UCSD-AML1 (cell line): ENCODE measurements around the gene PCSK5.
"Not testable (repeated sequence)": the region's sequence is repeated elsewhere in the genome, so short reads cannot be mapped to it uniquely, and the experiment has no call there.

Experiments
- DNase-seq: peaks from one replicate; lab custom pipeline; 2025; ENCODE audit not compliant: unreplicated experiment; lab: John Stamatoyannopoulos, UW

The PCSK5 gene

GRCh38 chr9:75890472-75891276 lies at the start of gene PCSK5:
PCSK5 (plus strand) TSS chr9:75890673; CDS start chr9:75891182, 509 bp downstream.
- peak; percentile 57 for DNase-seq

GRCh38 chr9:75844321-75844720 lies 46.2 kb upstream of the PCSK5 start:
- DNase-seq: no peak

GRCh38 chr9:75845806-75846205 lies 44.7 kb upstream of the PCSK5 start:
- no peak for DNase-seq

- no peak for DNase-seq
Measured at GRCh38 chr9:75847085-75847484, 43.4 kb upstream of the PCSK5 start.

GRCh38 chr9:75850459-75851200 lies 39.8 kb upstream of the PCSK5 start:
- DNase-seq: no peak

GRCh38 chr9:75851917-75852316 lies 38.6 kb upstream of the PCSK5 start:
- DNase-seq: no peak

GRCh38 chr9:75852746-75853145 lies 37.7 kb upstream of the PCSK5 start:
- DNase-seq: no peak

- DNase-seq: no peak
Measured at GRCh38 chr9:75855509-75855908, 35.0 kb upstream of the PCSK5 start.

GRCh38 chr9:75858497-75859092 lies 31.9 kb upstream of the PCSK5 start:
- no peak for DNase-seq

- DNase-seq: no peak
Measured at GRCh38 chr9:75864266-75864665, 26.2 kb upstream of the PCSK5 start.

- DNase-seq: no peak
Measured at GRCh38 chr9:75866273-75866871, 24.1 kb upstream of the PCSK5 start.

- not testable (repeated sequence) for DNase-seq
Measured at GRCh38 chr9:75868526-75868925, 21.9 kb upstream of the PCSK5 start.

- DNase-seq: no peak
Measured at GRCh38 chr9:75869236-75869635, 21.2 kb upstream of the PCSK5 start.

- DNase-seq: no peak
Measured at GRCh38 chr9:75870450-75870849, 20.0 kb upstream of the PCSK5 start.

GRCh38 chr9:75871624-75872023 lies 18.8 kb upstream of the PCSK5 start:
- DNase-seq: no peak

- DNase-seq: no peak
Measured at GRCh38 chr9:75873712-75874111, 16.8 kb upstream of the PCSK5 start.

GRCh38 chr9:75876999-75877640 lies 13.4 kb upstream of the PCSK5 start:
- no peak for DNase-seq

GRCh38 chr9:75878488-75878860 lies 12.0 kb upstream of the PCSK5 start:
- DNase-seq: no peak

GRCh38 chr9:75880618-75881017 lies 9.9 kb upstream of the PCSK5 start:
- no peak for DNase-seq

- DNase-seq: no peak
Measured at GRCh38 chr9:75881761-75882160, 8.7 kb upstream of the PCSK5 start.

- DNase-seq: no peak
Measured at GRCh38 chr9:75885652-75886051, 4.8 kb upstream of the PCSK5 start.
